Colonic mucosa (tissue), 4 donors: ENCODE data around the gene DCBLD1. TPM values are rescaled to one million over a fixed set of nuclear protein-coding genes. Genes with fewer than 3 reads are reported as not detected.

Experiments used
- DNase-seq: peaks from one replicate; pipeline ENCODE4 v3.0.0-alpha.2; 2020
- H3K27ac ChIP-seq: fragments of 200-600 bp; one replicate; pipeline ENCODE4 v1.8.0; 2021
- H3K27me3 ChIP-seq: fragments of 200-600 bp; one replicate; pipeline ENCODE4 v1.8.0; 2021
- H3K36me3 ChIP-seq: fragments of 200-600 bp; one replicate; pipeline ENCODE4 v1.8.0; 2021
- H3K4me1 ChIP-seq: fragments of 200-600 bp; one replicate; pipeline ENCODE4 v1.8.0; 2021; ENCODE audit warnings: mild to moderate bottlenecking
- H3K4me3 ChIP-seq: fragments of 200-600 bp; one replicate; pipeline ENCODE4 v1.8.0; 2021
- H3K9ac ChIP-seq, 2 donors: one replicate each; pipeline ENCODE4 v1.7.0; 2013; ENCODE audit warnings: control low read depth in 2 of 2, low read depth in 2 of 2, low read length in 2 of 2
- H3K9me3 ChIP-seq: fragments of 200-600 bp; one replicate; pipeline ENCODE4 v1.8.0; 2021
- intact Hi-C: fragments of 100-400 bp; cut with DNase I; formaldehyde crosslinking; loops from one replicate; pipeline ENCODE4 v1.14.1; 2022
- total RNA-seq, 2 donors: library from RNA; stranded (reverse); fragmentation: NEBNext Ultra II Directional in 1 of 2; extraction: Animal tissue kit (Norgen Biotek cat#: 25700) in 1 of 2; gene quantifications; one replicate each; pipeline ENCODE4 v1.2.1, GENCODE V29; 2021
- TF ChIP-seq, protein P1 (sequence below): fragments of 200-600 bp; IDR thresholded peaks from one replicate; pipeline ENCODE4 v1.8.0; 2022; ENCODE audit warnings: antibody characterized with exemption, mild to moderate bottlenecking
- donor health status: healthy.
- donor health status: DM: no; HTN: no; CAD: no.
- donor health status: DM: no; HTN: no; CAD: no.

DCBLD1 gene
- total RNA-seq, 2 donors from 2014 or later, result 16.3 to 17.2 TPM

DNA sequence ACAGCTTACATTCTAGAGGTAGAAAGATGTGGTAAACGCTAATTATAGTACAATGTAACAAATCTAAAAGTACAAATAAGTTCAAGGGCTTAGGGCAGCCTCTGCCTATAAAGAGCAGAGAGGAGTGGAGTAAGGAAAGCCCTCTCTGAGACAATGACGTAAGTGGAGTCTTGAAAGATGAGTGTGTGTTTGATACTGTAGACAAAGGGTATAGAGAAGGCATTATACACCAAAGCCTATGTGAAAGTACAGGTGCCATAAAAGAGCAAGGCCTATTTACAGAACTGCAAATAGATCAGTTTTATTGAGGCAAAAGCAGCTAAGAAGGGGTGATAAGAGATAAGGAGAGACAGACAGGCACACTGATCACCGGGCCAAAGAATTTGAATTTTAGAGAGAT, 108.9 kb downstream of the DCBLD1 start:
- peak; percentile 25 for DNase-seq
- Histone ChIP-seq H3K4me1 (peaks cover 6% of the 10 kb centered on the region), H3K27ac (peak overlapping the region; percentile 54), H3K9me3 (no peaks in the 10 kb centered on the region), H3K9ac (no peak overlapping the region), H3K36me3 (peaks cover 4% of the 10 kb centered on the region), H3K4me3 (no peak overlapping the region), H3K27me3 (no peaks in the 10 kb centered on the region)
- TF ChIP-seq, protein P1, sequence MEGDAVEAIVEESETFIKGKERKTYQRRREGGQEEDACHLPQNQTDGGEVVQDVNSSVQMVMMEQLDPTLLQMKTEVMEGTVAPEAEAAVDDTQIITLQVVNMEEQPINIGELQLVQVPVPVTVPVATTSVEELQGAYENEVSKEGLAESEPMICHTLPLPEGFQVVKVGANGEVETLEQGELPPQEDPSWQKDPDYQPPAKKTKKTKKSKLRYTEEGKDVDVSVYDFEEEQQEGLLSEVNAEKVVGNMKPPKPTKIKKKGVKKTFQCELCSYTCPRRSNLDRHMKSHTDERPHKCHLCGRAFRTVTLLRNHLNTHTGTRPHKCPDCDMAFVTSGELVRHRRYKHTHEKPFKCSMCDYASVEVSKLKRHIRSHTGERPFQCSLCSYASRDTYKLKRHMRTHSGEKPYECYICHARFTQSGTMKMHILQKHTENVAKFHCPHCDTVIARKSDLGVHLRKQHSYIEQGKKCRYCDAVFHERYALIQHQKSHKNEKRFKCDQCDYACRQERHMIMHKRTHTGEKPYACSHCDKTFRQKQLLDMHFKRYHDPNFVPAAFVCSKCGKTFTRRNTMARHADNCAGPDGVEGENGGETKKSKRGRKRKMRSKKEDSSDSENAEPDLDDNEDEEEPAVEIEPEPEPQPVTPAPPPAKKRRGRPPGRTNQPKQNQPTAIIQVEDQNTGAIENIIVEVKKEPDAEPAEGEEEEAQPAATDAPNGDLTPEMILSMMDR, result no peak
- intact Hi-C loops, result no loop called here

DNA sequence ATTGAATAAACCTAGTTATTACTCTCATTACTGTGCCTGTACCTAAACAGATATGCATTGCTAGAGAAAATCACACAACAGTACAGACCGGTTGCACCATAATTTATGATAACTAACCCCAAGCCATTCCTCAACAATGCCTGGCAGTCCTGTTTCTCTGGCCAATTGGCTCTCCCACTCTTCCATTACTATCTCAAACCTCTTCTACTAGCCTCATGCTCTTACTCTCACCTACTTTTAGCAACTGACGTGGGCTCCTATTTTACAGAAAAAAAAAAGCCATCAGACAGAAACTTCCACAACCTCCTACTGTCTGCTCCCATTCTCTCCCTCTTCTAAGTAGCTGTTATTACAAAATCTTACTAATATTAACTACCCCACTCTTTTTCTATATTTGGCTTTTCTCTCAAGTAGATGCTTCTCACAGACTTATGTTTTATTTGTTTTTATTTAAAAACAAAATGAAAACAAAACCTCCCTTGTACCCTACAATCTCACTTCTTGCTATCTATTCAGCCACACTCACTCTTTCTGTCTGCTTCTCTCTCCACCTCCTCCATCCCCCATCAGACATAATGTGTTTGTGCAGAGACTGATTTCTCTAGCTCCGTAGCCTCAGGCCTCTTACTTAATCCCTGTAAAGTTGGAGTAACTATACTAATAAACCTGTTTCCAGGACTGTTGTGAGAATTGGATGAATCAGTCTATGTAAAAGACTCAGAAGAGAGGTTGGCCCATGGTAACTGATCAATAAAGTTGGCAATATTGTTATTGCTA, 110.7 kb downstream of the DCBLD1 start:
- Histone ChIP-seq H3K4me3 (no peak overlapping the region), H3K4me1 (peaks cover 6% of the 10 kb centered on the region), H3K27ac (no peak overlapping the region), H3K27me3 (no peaks in the 10 kb centered on the region), H3K9me3 (no peaks in the 10 kb centered on the region), H3K9ac (no peak overlapping the region), H3K36me3 (peaks cover 4% of the 10 kb centered on the region)
- intact Hi-C loops, result no loop called here
- no peak for DNase-seq
- TF ChIP-seq, protein P1, result no peak

DNA sequence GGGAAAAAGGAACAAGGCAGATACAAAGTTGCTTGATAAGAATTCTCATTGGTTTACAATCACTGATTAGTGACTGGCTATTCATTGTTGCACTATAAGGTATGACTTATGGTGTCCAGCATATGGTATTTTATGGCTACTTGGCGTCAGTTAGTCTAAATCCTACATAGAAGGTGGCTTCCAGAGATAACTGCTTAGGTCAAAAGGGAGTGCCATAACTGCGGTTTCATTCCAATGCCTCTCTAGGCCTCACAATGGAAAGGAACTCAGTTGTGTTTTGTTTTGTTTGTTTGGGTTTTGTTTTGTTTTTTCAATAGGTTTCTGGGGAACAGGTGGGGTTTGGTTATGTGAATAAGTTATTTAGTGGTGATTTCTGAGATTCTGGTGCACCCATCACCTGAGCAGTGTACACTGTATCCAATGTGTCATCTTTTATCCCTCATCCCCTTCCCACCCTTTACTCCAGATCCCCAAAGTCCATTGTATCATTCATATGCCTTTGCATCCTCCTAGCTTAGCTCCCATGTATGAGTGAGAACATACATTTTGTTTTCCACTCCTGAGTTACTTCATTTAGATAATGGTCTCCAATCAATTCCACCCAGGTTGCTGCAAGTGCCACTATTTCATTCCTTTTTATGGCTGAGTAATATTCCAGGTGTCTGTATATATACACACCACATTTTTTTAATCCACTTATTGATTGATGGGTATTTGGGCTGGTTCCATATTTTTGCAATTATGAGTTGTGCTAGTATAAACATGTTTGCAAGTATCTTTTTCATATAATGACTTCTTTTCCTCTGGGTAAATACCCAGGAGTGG, 112.8 kb downstream of the DCBLD1 start:
- Histone ChIP-seq H3K9ac (peak overlapping the region in 1 of 2 donors; percentile 28), H3K36me3 (no peaks in the 10 kb centered on the region), H3K27ac (no peak overlapping the region), H3K4me3 (no peak overlapping the region), H3K27me3 (no peaks in the 10 kb centered on the region), H3K9me3 (no peaks in the 10 kb centered on the region), H3K4me1 (peaks cover 6% of the 10 kb centered on the region)
- intact Hi-C loops, result no loop called here
- TF ChIP-seq, protein P1, result no peak
- no peak for DNase-seq

DNA sequence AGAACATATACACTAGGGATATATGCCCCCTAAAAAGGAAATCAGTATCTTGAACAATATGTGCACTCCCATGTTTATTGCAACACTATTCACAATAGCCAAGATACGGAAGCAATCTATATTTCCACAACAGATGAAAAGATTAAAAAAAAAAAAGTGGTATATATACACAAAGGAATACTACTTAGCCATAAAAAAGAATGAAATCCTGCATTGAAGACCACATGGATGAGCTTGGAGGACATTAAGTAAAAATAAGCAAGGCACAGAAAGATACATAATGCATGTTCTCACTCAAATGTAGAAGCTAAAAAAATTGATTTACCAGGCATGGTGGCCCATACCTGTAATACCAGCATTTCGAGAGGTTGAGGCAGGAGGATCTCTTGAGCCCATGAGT, 115.3 kb downstream of the DCBLD1 start:
- no peaks in the 10 kb centered on the region for H3K9me3 ChIP-seq
- intact Hi-C loops, result no loop called here
- TF ChIP-seq, protein P1, result no peak
- no peaks in the 10 kb centered on the region for H3K27me3 ChIP-seq
- no peaks in the 10 kb centered on the region for H3K36me3 ChIP-seq
- H3K4me3 ChIP-seq, result no peak overlapping the region
- no peak for DNase-seq
- H3K4me1 ChIP-seq, result peaks cover 6% of the 10 kb centered on the region
- H3K9ac ChIP-seq, result no peak overlapping the region
- no peak overlapping the region for H3K27ac ChIP-seq

Other genes starting within 250 kb of the DCBLD1 start
- gene VGLL2, start 217.1 kb upstream of the DCBLD1 start, total RNA-seq, result not detected
- 1 to 10 TPM in 1 of 2 donors, under 1 TPM in 1; 0.99 to 1.9 TPM for gene ROS1, start 56.7 kb upstream of the DCBLD1 start, total RNA-seq
- gene GOPC, start 119.8 kb downstream of the DCBLD1 start, total RNA-seq, result 10 to 100 TPM; 21.0 to 28.4 TPM
- gene NUS1, start 192.8 kb downstream of the DCBLD1 start, total RNA-seq, result 10 to 100 TPM; 30.5 to 33.5 TPM